ENCODE data around the gene SMIM28.

SMIM28 gene

GRCh38 chr6:138410048-138410735, 32.5 kb downstream of the SMIM28 start:
- Histone ChIP-seq H3K9me3 (ENCODE audit: low read length) (no peaks in the 10 kb centered on the region), H3K4me3 (ENCODE audit: low read depth, low read length, poor library complexity, severe bottlenecking) (no peak overlapping the region), H3K36me3 (ENCODE audit: insufficient read depth, low read length) (peaks cover 71% of the 10 kb centered on the region), H3K27ac (ENCODE audit: low read depth, low read length, poor library complexity, severe bottlenecking) (no peak overlapping the region), H3K9me2 (ENCODE audit: low read depth, low read length) (no peaks in the 10 kb centered on the region), H3K9ac (ENCODE audit: low read length) (no peak overlapping the region), H2AFZ (ENCODE audit: low read length) (no peak overlapping the region), H3K4me1 (ENCODE audit: insufficient read depth, low read length, severe bottlenecking) (peaks cover 12% of the 10 kb centered on the region), H4K20me1 (ENCODE audit: insufficient read depth, low read length) (no peaks in the 10 kb centered on the region), H3K4me2 (ENCODE audit: low read length) (no peak overlapping the region), H3F3A (ENCODE audit: insufficient read depth, low read length) (no peaks in the 10 kb centered on the region), H3K27me3 (ENCODE audit: insufficient read depth, low read length) (no peaks in the 10 kb centered on the region), H3K79me2 (ENCODE audit: insufficient read depth, low read length) (no peaks in the 10 kb centered on the region)
- TF ChIP-seq, protein P1, sequence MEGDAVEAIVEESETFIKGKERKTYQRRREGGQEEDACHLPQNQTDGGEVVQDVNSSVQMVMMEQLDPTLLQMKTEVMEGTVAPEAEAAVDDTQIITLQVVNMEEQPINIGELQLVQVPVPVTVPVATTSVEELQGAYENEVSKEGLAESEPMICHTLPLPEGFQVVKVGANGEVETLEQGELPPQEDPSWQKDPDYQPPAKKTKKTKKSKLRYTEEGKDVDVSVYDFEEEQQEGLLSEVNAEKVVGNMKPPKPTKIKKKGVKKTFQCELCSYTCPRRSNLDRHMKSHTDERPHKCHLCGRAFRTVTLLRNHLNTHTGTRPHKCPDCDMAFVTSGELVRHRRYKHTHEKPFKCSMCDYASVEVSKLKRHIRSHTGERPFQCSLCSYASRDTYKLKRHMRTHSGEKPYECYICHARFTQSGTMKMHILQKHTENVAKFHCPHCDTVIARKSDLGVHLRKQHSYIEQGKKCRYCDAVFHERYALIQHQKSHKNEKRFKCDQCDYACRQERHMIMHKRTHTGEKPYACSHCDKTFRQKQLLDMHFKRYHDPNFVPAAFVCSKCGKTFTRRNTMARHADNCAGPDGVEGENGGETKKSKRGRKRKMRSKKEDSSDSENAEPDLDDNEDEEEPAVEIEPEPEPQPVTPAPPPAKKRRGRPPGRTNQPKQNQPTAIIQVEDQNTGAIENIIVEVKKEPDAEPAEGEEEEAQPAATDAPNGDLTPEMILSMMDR (IDR thresholded peaks at IDR 0.05; ENCODE audit: low read length) = no peak
- TF ChIP-seq EZH2 (IDR thresholded peaks at IDR 0.05; ENCODE audit: borderline replicate concordance, low read length) = no peak

GRCh38 chr6:138410972-138411880, 33.5 kb downstream of the SMIM28 start:
- Histone ChIP-seq H3K27me3 (ENCODE audit: insufficient read depth, low read length) (no peaks in the 10 kb centered on the region), H3F3A (ENCODE audit: insufficient read depth, low read length) (no peaks in the 10 kb centered on the region), H2AFZ (ENCODE audit: low read length) (no peak overlapping the region), H3K79me2 (ENCODE audit: insufficient read depth, low read length) (no peaks in the 10 kb centered on the region), H3K4me3 (ENCODE audit: low read depth, low read length, poor library complexity, severe bottlenecking) (no peak overlapping the region), H3K4me1 (ENCODE audit: insufficient read depth, low read length, severe bottlenecking) (peaks cover 2% of the 10 kb centered on the region), H3K9me2 (ENCODE audit: low read depth, low read length) (no peaks in the 10 kb centered on the region), H3K9me3 (ENCODE audit: low read length) (no peaks in the 10 kb centered on the region), H3K9ac (ENCODE audit: low read length) (no peak overlapping the region), H3K27ac (ENCODE audit: low read depth, low read length, poor library complexity, severe bottlenecking) (no peak overlapping the region), H4K20me1 (ENCODE audit: insufficient read depth, low read length) (no peaks in the 10 kb centered on the region), H3K4me2 (ENCODE audit: low read length) (no peak overlapping the region), H3K36me3 (ENCODE audit: insufficient read depth, low read length) (peaks cover 65% of the 10 kb centered on the region)
- no peak for TF ChIP-seq EZH2 (IDR thresholded peaks at IDR 0.05; ENCODE audit: borderline replicate concordance, low read length)
- TF ChIP-seq, protein P1 (IDR thresholded peaks at IDR 0.05; ENCODE audit: low read length) = no peak

GRCh38 chr6:138415125-138415524, 37.4 kb downstream of the SMIM28 start:
- Histone ChIP-seq H3K79me2 (ENCODE audit: insufficient read depth, low read length) (no peaks in the 10 kb centered on the region), H3K27me3 (ENCODE audit: insufficient read depth, low read length) (no peaks in the 10 kb centered on the region), H2AFZ (ENCODE audit: low read length) (no peak overlapping the region), H3K27ac (ENCODE audit: low read depth, low read length, poor library complexity, severe bottlenecking) (no peak overlapping the region), H3F3A (ENCODE audit: insufficient read depth, low read length) (no peaks in the 10 kb centered on the region), H3K9me3 (ENCODE audit: low read length) (no peaks in the 10 kb centered on the region), H3K9me2 (ENCODE audit: low read depth, low read length) (no peaks in the 10 kb centered on the region), H3K36me3 (ENCODE audit: insufficient read depth, low read length) (peaks cover 30% of the 10 kb centered on the region), H3K4me1 (ENCODE audit: insufficient read depth, low read length, severe bottlenecking) (no peaks in the 10 kb centered on the region), H3K4me2 (ENCODE audit: low read length) (no peak overlapping the region), H4K20me1 (ENCODE audit: insufficient read depth, low read length) (no peaks in the 10 kb centered on the region), H3K9ac (ENCODE audit: low read length) (no peak overlapping the region), H3K4me3 (ENCODE audit: low read depth, low read length, poor library complexity, severe bottlenecking) (no peak overlapping the region)
- TF ChIP-seq EZH2 (IDR thresholded peaks at IDR 0.05; ENCODE audit: borderline replicate concordance, low read length) = no peak
- TF ChIP-seq, protein P1 (IDR thresholded peaks at IDR 0.05; ENCODE audit: low read length) = no peak
